PC-9 (cell line): ENCODE measurements around the gene NUPR1.

Experiments used
- CTCF ChIP-seq: fragments of 200-600 bp; sonication (generic); conservative IDR thresholded peaks from 2 replicates; pipeline ENCODE4 v1.6.1; 2017; ENCODE audit warnings: mixed run types, antibody characterized with exemption, mild to moderate bottlenecking, moderate library complexity
- EZH2 ChIP-seq: fragments of 200-600 bp; sonication (generic); IDR thresholded peaks from 2 replicates; pipeline ENCODE4 v1.8.0; 2017; ENCODE audit warnings: antibody characterized with exemption, low read depth

- TF ChIP-seq EZH2 (no peak), CTCF (no peak)
These were observed 9.6 kb upstream of the NUPR1 start for GRCh38 chr16:28548306-28548802.
